Globus pallidus (tissue), 1 donor: ENCODE measurements around the gene TRIM45.
"Not testable (repeated sequence)": the region's sequence is repeated elsewhere in the genome, so short reads cannot be mapped to it uniquely, and the experiment has no call there.

Experiments used
- DNase-seq: peaks from one replicate; pipeline ENCODE4 v3.0.0-alpha.2; 2015; ENCODE audit warnings: low spot score

TRIM45 gene

GRCh38 chr1:117121589-117122329 is at the start of gene TRIM45:
TRIM45 (minus strand) TSS chr1:117121749; CDS start chr1:117121201, 548 bp downstream.
- DNase-seq, result peak; percentile 97

- DNase-seq, result no peak
Observed at GRCh38 chr1:117169871-117170596, 48.5 kb upstream of the TRIM45 start.

GRCh38 chr1:117167402-117167801 is 45.9 kb upstream of the TRIM45 start:
- DNase-seq, result no peak

GRCh38 chr1:117166076-117166475 is 44.5 kb upstream of the TRIM45 start:
- DNase-seq, result no peak

GRCh38 chr1:117164209-117164608 is 42.7 kb upstream of the TRIM45 start:
- DNase-seq, result no peak

GRCh38 chr1:117162816-117163215 is 41.3 kb upstream of the TRIM45 start:
- DNase-seq, result no peak

GRCh38 chr1:117161887-117162286 is 40.3 kb upstream of the TRIM45 start:
- no peak for DNase-seq

GRCh38 chr1:117151305-117151704 is 29.8 kb upstream of the TRIM45 start:
- not testable (repeated sequence) for DNase-seq

GRCh38 chr1:117150316-117150715 is 28.8 kb upstream of the TRIM45 start:
- DNase-seq, result no peak

- DNase-seq, result no peak
Observed at GRCh38 chr1:117147856-117148588, 26.5 kb upstream of the TRIM45 start.

GRCh38 chr1:117147341-117147831 is 25.8 kb upstream of the TRIM45 start:
- DNase-seq, result no peak

GRCh38 chr1:117146575-117147340 is 25.2 kb upstream of the TRIM45 start:
- no peak for DNase-seq

GRCh38 chr1:117146072-117146471 is 24.5 kb upstream of the TRIM45 start:
- DNase-seq, result no peak

GRCh38 chr1:117143871-117144270 is 22.3 kb upstream of the TRIM45 start:
- no peak for DNase-seq

GRCh38 chr1:117143172-117143571 is 21.6 kb upstream of the TRIM45 start:
- DNase-seq, result no peak

- no peak for DNase-seq
Observed at GRCh38 chr1:117142200-117142599, 20.7 kb upstream of the TRIM45 start.

GRCh38 chr1:117138561-117138960 is 17.0 kb upstream of the TRIM45 start:
- no peak for DNase-seq

GRCh38 chr1:117138106-117138505 is 16.6 kb upstream of the TRIM45 start:
- no peak for DNase-seq

GRCh38 chr1:117137281-117137855 is 15.8 kb upstream of the TRIM45 start:
- no peak for DNase-seq

GRCh38 chr1:117136749-117137148 is 15.2 kb upstream of the TRIM45 start:
- DNase-seq, result no peak

- DNase-seq, result no peak
Observed at GRCh38 chr1:117135329-117135728, 13.8 kb upstream of the TRIM45 start.
